ENCODE measurements around the gene DPYSL5. TPM values are rescaled to one million over a fixed set of nuclear protein-coding genes. Genes with fewer than 3 reads are reported as not detected.

The DPYSL5 gene
- total and polyA plus RNA-seq, 3 donors from 2014 or later: 2.8 to 22.3 (median 5.5) TPM

- no peaks in the 10 kb centered on the region for H3K27me3 ChIP-seq
- intact Hi-C loops (cut with DNase I; ENCODE audit: low total_unique reads): no loop called here
- DNase-seq: no peak
- TF ChIP-seq CTCF (IDR thresholded peaks at IDR 0.05): no peak
- no peak for TF ChIP-seq POLR2A (IDR thresholded peaks at IDR 0.05)
- WGBS, 2 donors: 57 to 68% methylated on average over 4 of the region's 4 CpGs
- H3K4me3 ChIP-seq: no peak overlapping the region
- no peaks in the 10 kb centered on the region for H3K4me1 ChIP-seq
- no peaks in the 10 kb centered on the region for H3K9me3 ChIP-seq
- no peaks in the 10 kb centered on the region for H3K36me3 ChIP-seq (ENCODE audit: low read depth, missing control alignments)
- no peak overlapping the region for H3K27ac ChIP-seq
Measured at GRCh38 chr2:26988058-26988860, 140.3 kb downstream of the DPYSL5 start.

GRCh38 chr2:26989156-26989555 lies 141.2 kb downstream of the DPYSL5 start:
- Histone ChIP-seq H3K36me3 (ENCODE audit: low read depth, missing control alignments) (no peaks in the 10 kb centered on the region), H3K4me3 (no peak overlapping the region), H3K9me3 (no peaks in the 10 kb centered on the region), H3K27me3 (no peaks in the 10 kb centered on the region), H3K27ac (no peak overlapping the region), H3K4me1 (no peaks in the 10 kb centered on the region)
- TF ChIP-seq POLR2A (IDR thresholded peaks at IDR 0.05) (no peak), CTCF (IDR thresholded peaks at IDR 0.05) (no peak)
- DNase-seq: no peak
- intact Hi-C loops (cut with DNase I; ENCODE audit: low total_unique reads): no loop called here
- 78 to 83% methylated on average over 8 of the region's 8 CpGs for WGBS, 2 donors

- intact Hi-C loops (cut with DNase I; ENCODE audit: low total_unique reads): no loop called here
- H3K9me3 ChIP-seq: no peaks in the 10 kb centered on the region
- WGBS, 2 donors: 74 to 79% methylated on average over 5 of the region's 5 CpGs
- H3K4me3 ChIP-seq: no peak overlapping the region
- no peak for DNase-seq
- H3K36me3 ChIP-seq (ENCODE audit: low read depth, missing control alignments): no peaks in the 10 kb centered on the region
- H3K27ac ChIP-seq: no peak overlapping the region
- no peaks in the 10 kb centered on the region for H3K4me1 ChIP-seq
- no peaks in the 10 kb centered on the region for H3K27me3 ChIP-seq
- TF ChIP-seq POLR2A (IDR thresholded peaks at IDR 0.05) (no peak), CTCF (IDR thresholded peaks at IDR 0.05) (no peak)
Measured at GRCh38 chr2:26991717-26992116, 143.8 kb downstream of the DPYSL5 start.

- 92 to 100% methylated on average over 1 of the region's 1 CpG for WGBS, 2 donors
- TF ChIP-seq CTCF (IDR thresholded peaks at IDR 0.05) (no peak), POLR2A (IDR thresholded peaks at IDR 0.05) (no peak)
- intact Hi-C loops (cut with DNase I; ENCODE audit: low total_unique reads): no loop called here
- no peaks in the 10 kb centered on the region for H3K36me3 ChIP-seq (ENCODE audit: low read depth, missing control alignments)
- no peak overlapping the region for H3K4me3 ChIP-seq
- no peaks in the 10 kb centered on the region for H3K27me3 ChIP-seq
- H3K27ac ChIP-seq: no peak overlapping the region
- no peak for DNase-seq
- no peaks in the 10 kb centered on the region for H3K4me1 ChIP-seq
- H3K9me3 ChIP-seq: no peaks in the 10 kb centered on the region
Measured at GRCh38 chr2:26993768-26994167, 145.8 kb downstream of the DPYSL5 start.

- Histone ChIP-seq H3K36me3 (ENCODE audit: low read depth, missing control alignments) (no peaks in the 10 kb centered on the region), H3K4me1 (no peaks in the 10 kb centered on the region), H3K9me3 (no peaks in the 10 kb centered on the region), H3K27ac (no peak overlapping the region), H3K4me3 (no peak overlapping the region), H3K27me3 (no peaks in the 10 kb centered on the region)
- no peak for DNase-seq
- TF ChIP-seq CTCF (IDR thresholded peaks at IDR 0.05) (no peak), POLR2A (IDR thresholded peaks at IDR 0.05) (no peak)
- intact Hi-C loops (cut with DNase I; ENCODE audit: low total_unique reads): no loop called here
- 67 to 92% methylated on average over 1 of the region's 1 CpG for WGBS, 2 donors
Measured at GRCh38 chr2:26994983-26995382, 147.1 kb downstream of the DPYSL5 start.
